Measurements from ENCODE around the gene TNFSF4. TPM values are rescaled to one million over a fixed set of nuclear protein-coding genes. Genes with fewer than 3 reads are reported as not detected.

TNFSF4 gene
- total and polyA plus RNA-seq, 2 of the 13 experiments (the other 11 are each of a cell fraction or from before 2014, with no cell fraction given): 2.4 to 7.9 TPM

- Histone ChIP-seq H3K36me3 (replicated peaks in 1 of 2; ENCODE audit: control insufficient read depth in 1 of 2, insufficient read depth in 2 of 2, low read length in 2 of 2) (no peaks in the 10 kb centered on the region), H3K9ac (ENCODE audit: insufficient read depth, low read depth, low read length) (no peak overlapping the region), H3K4me2 (ENCODE audit: low read depth, low read length) (no peak overlapping the region), H3K79me2 (ENCODE audit: insufficient read depth, low read length) (no peaks in the 10 kb centered on the region), H3K27me3 (ENCODE audit: control insufficient read depth in 1 of 2, insufficient read depth in 2 of 2, low read length in 2 of 2) (no peaks in the 10 kb centered on the region), H2AFZ (ENCODE audit: low read length) (no peak overlapping the region), H3K4me1 (ENCODE audit: insufficient read depth, low read length) (no peaks in the 10 kb centered on the region), H4K20me1 (ENCODE audit: insufficient read depth, low read length) (no peaks in the 10 kb centered on the region), H3K9me3 (ENCODE audit: low read length) (peaks cover 11% of the 10 kb centered on the region), H3K4me3 (replicated peaks in 1 of 3; ENCODE audit: insufficient read depth in 1 of 3, low read depth in 2 of 3, low read length in 3 of 3) (no peak overlapping the region), H3K27ac (ENCODE audit: extremely low read length, insufficient read depth, low read length) (no peak overlapping the region)
- ChIA-PET POLR2A (no interaction called here), CTCF (ENCODE audit: low intra/inter-chr PET ratio, low total read pairs) (no interaction called here)
- in situ Hi-C loops (cut with HindIII; ENCODE audit: extremely low pct_ligation_motif_present, low pct_unique_long_range_greater_than_20kb): no loop called here
- BruUV-seq (replicated peaks): no TSS peak
- FAIRE-seq: no peak
- DNase-seq (ENCODE audit: low spot score): no peak
- TF ChIP-seq MAFK (conservative IDR thresholded peaks at IDR 0.05 in 1 of 2, IDR thresholded peaks at IDR 0.05 in 1 of 2; ENCODE audit: low read length in 2 of 2): peak; percentile 33 to 69; a peak in 3 of 4 replicates
- no peak for TF ChIP-seq NFATC3 (CRISPR knock-in tag; IDR thresholded peaks at IDR 0.05)
- intact Hi-C loops (cut with micrococcal nuclease; ENCODE audit: unreplicated experiment): no loop called here
- ATAC-seq: no peak
Measured at GRCh38 chr1:173245892-173246291, 38.8 kb upstream of the TNFSF4 start.

GRCh38 chr1:173243300-173243699, 36.2 kb upstream of the TNFSF4 start:
- FAIRE-seq: no peak
- no peak for ATAC-seq
- H3K36me3 ChIP-seq (replicated peaks in 1 of 2; ENCODE audit: control insufficient read depth in 1 of 2, insufficient read depth in 2 of 2, low read length in 2 of 2): no peaks in the 10 kb centered on the region
- no peak overlapping the region for H3K9ac ChIP-seq (ENCODE audit: insufficient read depth, low read depth, low read length)
- no peak for DNase-seq (ENCODE audit: low spot score)
- ChIA-PET CTCF (ENCODE audit: low intra/inter-chr PET ratio, low total read pairs) (no interaction called here), POLR2A (no interaction called here)
- no peak overlapping the region for H2AFZ ChIP-seq (ENCODE audit: low read length)
- in situ Hi-C loops (cut with HindIII; ENCODE audit: extremely low pct_ligation_motif_present, low pct_unique_long_range_greater_than_20kb) (no loop called here), intact Hi-C loops (cut with micrococcal nuclease; ENCODE audit: unreplicated experiment) (no loop called here)
- WGBS (ENCODE audit: low lambda C conversion rate): 9% methylated on average over 1 of the region's 1 CpG
- peaks cover 11% of the 10 kb centered on the region for H3K9me3 ChIP-seq (ENCODE audit: low read length)
- H3K4me2 ChIP-seq (ENCODE audit: low read depth, low read length): no peak overlapping the region
- no peaks in the 10 kb centered on the region for H3K79me2 ChIP-seq (ENCODE audit: insufficient read depth, low read length)
- no peak overlapping the region for H3K27ac ChIP-seq (ENCODE audit: extremely low read length, insufficient read depth, low read length)
- H4K20me1 ChIP-seq (ENCODE audit: insufficient read depth, low read length): no peaks in the 10 kb centered on the region
- BruUV-seq (replicated peaks): no TSS peak
- H3K27me3 ChIP-seq (ENCODE audit: control insufficient read depth in 1 of 2, insufficient read depth in 2 of 2, low read length in 2 of 2): no peaks in the 10 kb centered on the region
- H3K4me1 ChIP-seq (ENCODE audit: insufficient read depth, low read length): no peaks in the 10 kb centered on the region
- H3K4me3 ChIP-seq (replicated peaks in 1 of 3; ENCODE audit: insufficient read depth in 1 of 3, low read depth in 2 of 3, low read length in 3 of 3): no peak overlapping the region
- TF ChIP-seq NFKB2 (CRISPR knock-in tag; IDR thresholded peaks at IDR 0.05; ENCODE audit: borderline replicate concordance) (no peak), ARNT (IDR thresholded peaks at IDR 0.05) (no peak), ZEB1 (IDR thresholded peaks at IDR 0.05; ENCODE audit: insufficient replicate concordance, low read depth) (no peak), PAXIP1 (CRISPR knock-in tag; conservative IDR thresholded peaks at IDR 0.05) (no peak), EEA1 (CRISPR knock-in tag; IDR thresholded peaks at IDR 0.05; ENCODE audit: borderline replicate concordance) (no peak), KMT2B (CRISPR knock-in tag; IDR thresholded peaks at IDR 0.05) (no peak), REPIN1 (CRISPR knock-in tag; IDR thresholded peaks at IDR 0.05; ENCODE audit: borderline replicate concordance, low read depth) (no peak), MEIS2 (CRISPR knock-in tag; IDR thresholded peaks at IDR 0.05) (no peak), ZNF446 (CRISPR knock-in tag; IDR thresholded peaks at IDR 0.05) (no peak), HNRNPL (IDR thresholded peaks at IDR 0.05; ENCODE audit: low read depth, low read length) (no peak), ETV5 (CRISPR knock-in tag; IDR thresholded peaks at IDR 0.05; ENCODE audit: borderline replicate concordance) (no peak), ZNF597 (CRISPR knock-in tag; IDR thresholded peaks at IDR 0.05) (no peak), ZNF672 (CRISPR knock-in tag; IDR thresholded peaks at IDR 0.05) (no peak), ZFY (CRISPR knock-in tag; IDR thresholded peaks at IDR 0.05) (no peak), ZNF749 (CRISPR knock-in tag; IDR thresholded peaks at IDR 0.05; ENCODE audit: borderline replicate concordance) (no peak)

Measured in HepG2 (cell line).